ENCODE data around the gene MRPL14.

- TF ChIP-seq CTCF (IDR thresholded peaks at IDR 0.05) = no peak
- TF ChIP-seq POLR2A (IDR thresholded peaks at IDR 0.05) = no peak
These were observed 40.2 kb downstream of the MRPL14 start for GRCh38 chr6:44086931-44087574.

All from testis (tissue), 2 donors.